ENCODE data around the gene PJVK. TPM values are rescaled to one million over a fixed set of nuclear protein-coding genes. Genes with fewer than 3 reads are reported as not detected.

Gene PJVK
- total and polyA plus RNA-seq, 9 of the 15 experiments (the other 6 are each of a cell fraction or from before 2014, with no cell fraction given), result 0.11 to 1.5 (median 0.73) TPM

- WGBS (ENCODE audit: insufficient coverage, low coverage, missing lambda C conversion rate), result 97% methylated on average over 3 of the region's 3 CpGs
- no peak for DNase-seq (ENCODE audit: extremely low read depth in 1 of 4, low spot score in 3 of 4)
- no TSS peak for BruUV-seq (replicated peaks)
- H4K20me1 ChIP-seq (replicated peaks; ENCODE audit: control insufficient read depth, insufficient read depth, low read length), result no peaks in the 10 kb centered on the region
- no peaks in the 10 kb centered on the region for H3K9me3 ChIP-seq (replicated peaks; ENCODE audit: control insufficient read depth, insufficient read depth, low read depth, low read length)
- no peak for ATAC-seq
- H3K36me3 ChIP-seq (ENCODE audit: control insufficient read depth, insufficient read depth, low read length), result peaks cover 80% of the 10 kb centered on the region
- no peaks in the 10 kb centered on the region for H3K27me3 ChIP-seq (ENCODE audit: control insufficient read depth in 2 of 2, insufficient read depth in 2 of 2, low read length in 2 of 2)
- H3K9ac ChIP-seq (ENCODE audit: insufficient read depth in 1 of 2, low read depth in 2 of 2, low read length in 2 of 2), result no peak overlapping the region
- H3K9me1 ChIP-seq (ENCODE audit: control insufficient read depth, insufficient read depth, low read length), result no peaks in the 10 kb centered on the region
- H2AFZ ChIP-seq (ENCODE audit: low read depth, low read length), result no peak overlapping the region
- FAIRE-seq, result no peak
- intact Hi-C loops (cut with micrococcal nuclease), result no loop called here
- no peak overlapping the region for H3K4me2 ChIP-seq (ENCODE audit: insufficient read depth, low read length)
- no peak overlapping the region for H3K4me3 ChIP-seq
- peaks cover 0 to 8% of the 10 kb centered on the region in 2 experiments; a peak in 2 of 5 replicates for H3K4me1 ChIP-seq (replicated peaks in 1 of 2; ENCODE audit: control insufficient read depth in 2 of 2, insufficient read depth in 2 of 2, low read length in 2 of 2)
- H3K27ac ChIP-seq (ENCODE audit: extremely low read depth, low read depth, low read length), result no peak overlapping the region
- in situ Hi-C loops (cut with MboI), result no loop called here
- ChIA-PET CTCF (ENCODE audit: low intra/inter-chr PET ratio) (no interaction called here), POLR2A (no interaction called here)
- no peaks in the 10 kb centered on the region for H3K79me2 ChIP-seq (ENCODE audit: control insufficient read depth, insufficient read depth, low read length)
- no peak for TF ChIP-seq MXI1 (IDR thresholded peaks at IDR 0.05; ENCODE audit: low read depth, low read length)
- TF ChIP-seq NELFE (IDR thresholded peaks at IDR 0.05; ENCODE audit: insufficient read depth, insufficient read length), result no peak
- TF ChIP-seq ZNF324 (CRISPR knock-in tag; IDR thresholded peaks at IDR 0.05), result no peak
- TF ChIP-seq CXXC5 (CRISPR knock-in tag; IDR thresholded peaks at IDR 0.05), result no peak
- TF ChIP-seq, protein P1, sequence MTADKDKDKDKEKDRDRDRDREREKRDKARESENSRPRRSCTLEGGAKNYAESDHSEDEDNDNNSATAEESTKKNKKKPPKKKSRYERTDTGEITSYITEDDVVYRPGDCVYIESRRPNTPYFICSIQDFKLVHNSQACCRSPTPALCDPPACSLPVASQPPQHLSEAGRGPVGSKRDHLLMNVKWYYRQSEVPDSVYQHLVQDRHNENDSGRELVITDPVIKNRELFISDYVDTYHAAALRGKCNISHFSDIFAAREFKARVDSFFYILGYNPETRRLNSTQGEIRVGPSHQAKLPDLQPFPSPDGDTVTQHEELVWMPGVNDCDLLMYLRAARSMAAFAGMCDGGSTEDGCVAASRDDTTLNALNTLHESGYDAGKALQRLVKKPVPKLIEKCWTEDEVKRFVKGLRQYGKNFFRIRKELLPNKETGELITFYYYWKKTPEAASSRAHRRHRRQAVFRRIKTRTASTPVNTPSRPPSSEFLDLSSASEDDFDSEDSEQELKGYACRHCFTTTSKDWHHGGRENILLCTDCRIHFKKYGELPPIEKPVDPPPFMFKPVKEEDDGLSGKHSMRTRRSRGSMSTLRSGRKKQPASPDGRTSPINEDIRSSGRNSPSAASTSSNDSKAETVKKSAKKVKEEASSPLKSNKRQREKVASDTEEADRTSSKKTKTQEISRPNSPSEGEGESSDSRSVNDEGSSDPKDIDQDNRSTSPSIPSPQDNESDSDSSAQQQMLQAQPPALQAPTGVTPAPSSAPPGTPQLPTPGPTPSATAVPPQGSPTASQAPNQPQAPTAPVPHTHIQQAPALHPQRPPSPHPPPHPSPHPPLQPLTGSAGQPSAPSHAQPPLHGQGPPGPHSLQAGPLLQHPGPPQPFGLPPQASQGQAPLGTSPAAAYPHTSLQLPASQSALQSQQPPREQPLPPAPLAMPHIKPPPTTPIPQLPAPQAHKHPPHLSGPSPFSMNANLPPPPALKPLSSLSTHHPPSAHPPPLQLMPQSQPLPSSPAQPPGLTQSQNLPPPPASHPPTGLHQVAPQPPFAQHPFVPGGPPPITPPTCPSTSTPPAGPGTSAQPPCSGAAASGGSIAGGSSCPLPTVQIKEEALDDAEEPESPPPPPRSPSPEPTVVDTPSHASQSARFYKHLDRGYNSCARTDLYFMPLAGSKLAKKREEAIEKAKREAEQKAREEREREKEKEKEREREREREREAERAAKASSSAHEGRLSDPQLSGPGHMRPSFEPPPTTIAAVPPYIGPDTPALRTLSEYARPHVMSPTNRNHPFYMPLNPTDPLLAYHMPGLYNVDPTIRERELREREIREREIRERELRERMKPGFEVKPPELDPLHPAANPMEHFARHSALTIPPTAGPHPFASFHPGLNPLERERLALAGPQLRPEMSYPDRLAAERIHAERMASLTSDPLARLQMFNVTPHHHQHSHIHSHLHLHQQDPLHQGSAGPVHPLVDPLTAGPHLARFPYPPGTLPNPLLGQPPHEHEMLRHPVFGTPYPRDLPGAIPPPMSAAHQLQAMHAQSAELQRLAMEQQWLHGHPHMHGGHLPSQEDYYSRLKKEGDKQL (CRISPR knock-in tag; IDR thresholded peaks at IDR 0.05; ENCODE audit: borderline replicate concordance), result no peak
- no peak for TF ChIP-seq NR2C1 (IDR thresholded peaks at IDR 0.05)
- no peak for TF ChIP-seq NR2C1 (tag; IDR thresholded peaks at IDR 0.05)
- no peak for TF ChIP-seq RBM15 (IDR thresholded peaks at IDR 0.05; ENCODE audit: insufficient read depth, low read length)
- TF ChIP-seq, protein P2, sequence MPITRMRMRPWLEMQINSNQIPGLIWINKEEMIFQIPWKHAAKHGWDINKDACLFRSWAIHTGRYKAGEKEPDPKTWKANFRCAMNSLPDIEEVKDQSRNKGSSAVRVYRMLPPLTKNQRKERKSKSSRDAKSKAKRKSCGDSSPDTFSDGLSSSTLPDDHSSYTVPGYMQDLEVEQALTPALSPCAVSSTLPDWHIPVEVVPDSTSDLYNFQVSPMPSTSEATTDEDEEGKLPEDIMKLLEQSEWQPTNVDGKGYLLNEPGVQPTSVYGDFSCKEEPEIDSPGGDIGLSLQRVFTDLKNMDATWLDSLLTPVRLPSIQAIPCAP (CRISPR knock-in tag; IDR thresholded peaks at IDR 0.05; ENCODE audit: borderline replicate concordance), result no peak
- no peak for TF ChIP-seq POU5F1 (IDR thresholded peaks at IDR 0.05; ENCODE audit: borderline replicate concordance, low read depth, low read length, partially characterized antibody)
- no peak for TF ChIP-seq RBFOX2 (IDR thresholded peaks at IDR 0.05; ENCODE audit: low read depth, low read length)
- TF ChIP-seq XRCC5 (IDR thresholded peaks at IDR 0.05; ENCODE audit: low read depth, low read length), result no peak
- no peak for TF ChIP-seq CTCF (IDR thresholded peaks at IDR 0.05 in 2 of 3, conservative IDR thresholded peaks at IDR 0.05 in 1 of 3; ENCODE audit: insufficient read depth in 2 of 3, low read depth in 1 of 3, low read length in 3 of 3)
- no peak for TF ChIP-seq FUS (optimal IDR thresholded peaks at IDR 0.05; ENCODE audit: low read depth, low read length)
These were observed 48.5 kb downstream of the PJVK start for GRCh38 chr2:178499640-178500039.

All from K562 (cell line).